ENCODE measurements around the gene RNF141. TPM values are rescaled to one million over a fixed set of nuclear protein-coding genes. Genes with fewer than 3 reads are reported as not detected.

The RNF141 gene
- total RNA-seq, 1 donor from 2014 or later = 50.0 TPM

- Histone ChIP-seq H3K9me3 (no peaks in the 10 kb centered on the region), H3K27ac (no peak overlapping the region), H3K4me3 (no peak overlapping the region), H3K27me3 (no peaks in the 10 kb centered on the region), H3K36me3 (no peaks in the 10 kb centered on the region), H3K4me1 (no peaks in the 10 kb centered on the region)
- TF ChIP-seq CTCF (IDR thresholded peaks at IDR 0.05) = no peak
- DNase-seq (no peak), ATAC-seq (no peak)
- intact Hi-C loops (cut with DNase I) = no loop called here
These were observed 57.4 kb downstream of the RNF141 start for GRCh38 chr11:10483584-10483983.

GRCh38 chr11:10483174-10483573 is 57.8 kb downstream of the RNF141 start:
- no peaks in the 10 kb centered on the region for H3K4me1 ChIP-seq
- DNase-seq (no peak), ATAC-seq (no peak)
- no peaks in the 10 kb centered on the region for H3K36me3 ChIP-seq
- no peak overlapping the region for H3K27ac ChIP-seq
- TF ChIP-seq CTCF (IDR thresholded peaks at IDR 0.05) = no peak
- H3K27me3 ChIP-seq = no peaks in the 10 kb centered on the region
- H3K4me3 ChIP-seq = no peak overlapping the region
- intact Hi-C loops (cut with DNase I) = no loop called here
- H3K9me3 ChIP-seq = no peaks in the 10 kb centered on the region

DNA sequence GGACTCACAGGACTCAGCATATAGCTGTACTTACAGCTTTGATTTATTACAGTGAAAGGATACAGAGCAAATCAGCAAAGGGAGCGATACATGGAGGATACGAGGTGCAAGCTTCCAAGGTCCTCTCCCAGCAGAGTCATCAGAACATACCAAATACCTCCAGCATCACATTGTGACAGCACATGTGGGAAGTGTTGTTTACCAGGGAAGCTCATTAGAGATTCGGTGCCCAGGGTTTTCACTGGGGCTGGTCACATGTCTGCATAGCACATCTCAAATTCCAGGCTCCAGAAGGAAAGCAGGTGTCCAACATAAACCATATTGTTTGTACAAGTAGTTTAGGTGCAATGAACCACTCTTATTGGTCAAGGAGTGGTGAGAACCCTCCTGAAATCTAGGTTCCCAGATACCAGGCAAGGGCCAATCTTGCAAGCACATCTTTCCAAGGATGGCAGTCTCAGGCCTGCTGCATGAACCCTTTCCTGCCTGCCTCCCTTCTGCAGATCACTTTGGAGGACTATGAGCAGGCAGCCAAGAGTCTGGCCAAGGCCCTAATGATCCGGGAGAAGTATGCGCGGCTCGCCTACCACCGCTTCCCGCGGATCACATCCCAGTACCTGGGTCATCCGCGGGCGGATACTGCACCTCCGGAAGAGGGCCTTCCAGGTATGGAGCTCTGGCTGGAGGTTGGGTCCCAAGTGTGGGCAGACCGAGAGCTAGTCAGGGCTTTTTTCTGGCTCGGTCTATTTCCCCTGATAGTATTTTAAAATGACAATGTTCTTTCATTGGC is 59.2 kb downstream of the RNF141 start:
- Histone ChIP-seq H3K9me3 (no peaks in the 10 kb centered on the region), H3K4me1 (no peaks in the 10 kb centered on the region), H3K27ac (no peak overlapping the region), H3K36me3 (no peaks in the 10 kb centered on the region), H3K27me3 (no peaks in the 10 kb centered on the region), H3K4me3 (no peak overlapping the region)
- intact Hi-C loops (cut with DNase I) = no loop called here
- DNase-seq (no peak), ATAC-seq (no peak)
- no peak for TF ChIP-seq CTCF (IDR thresholded peaks at IDR 0.05)

DNA sequence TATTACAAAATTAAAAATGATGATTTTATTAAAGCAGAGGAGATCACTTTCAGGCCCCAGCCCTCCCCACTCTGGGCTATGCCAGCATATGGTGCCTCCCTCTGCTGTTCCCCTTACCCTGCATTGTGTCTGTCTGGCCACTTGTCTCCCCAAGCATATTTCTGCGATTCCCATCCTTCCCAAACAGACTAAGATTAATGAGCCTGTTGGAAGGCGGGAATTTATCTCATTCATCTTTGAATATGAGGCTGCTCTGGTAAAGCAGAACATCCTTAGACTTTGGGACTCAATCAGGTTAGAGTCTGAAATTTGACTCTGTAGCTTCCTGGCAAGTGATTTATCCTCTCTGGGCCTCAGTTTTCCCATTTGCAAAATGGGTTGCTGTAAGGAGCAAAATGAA is 60.2 kb downstream of the RNF141 start:
- Histone ChIP-seq H3K9me3 (no peaks in the 10 kb centered on the region), H3K27me3 (no peaks in the 10 kb centered on the region), H3K4me1 (no peaks in the 10 kb centered on the region), H3K4me3 (no peak overlapping the region), H3K27ac (no peak overlapping the region), H3K36me3 (no peaks in the 10 kb centered on the region)
- DNase-seq = no peak
- TF ChIP-seq CTCF (IDR thresholded peaks at IDR 0.05) = no peak
- no peak for ATAC-seq
- intact Hi-C loops (cut with DNase I) = no loop called here

- Histone ChIP-seq H3K9me3 (no peaks in the 10 kb centered on the region), H3K4me3 (no peak overlapping the region), H3K36me3 (no peaks in the 10 kb centered on the region), H3K27ac (no peak overlapping the region), H3K27me3 (no peaks in the 10 kb centered on the region), H3K4me1 (no peaks in the 10 kb centered on the region)
- no peak for ATAC-seq
- intact Hi-C loops (cut with DNase I) = no loop called here
- no peak for DNase-seq
- no peak for TF ChIP-seq CTCF (IDR thresholded peaks at IDR 0.05)
These were observed 61.0 kb downstream of the RNF141 start for GRCh38 chr11:10480026-10480425.

Data from upper lobe of right lung (tissue), 1 donor.